Kidney tubule cell (primary cell): Measurements from ENCODE around the gene GRPEL1.
A peak's percentile ranks its signal among the peaks of the same experiment; 100 is the strongest.

Experiments
- DNase-seq: peaks from one replicate; pipeline ENCODE4 v3.0.0-alpha.2; 2018; ENCODE audit warnings: low spot score

The GRPEL1 gene

GRCh38 chr4:7023901-7024300 is 44.0 kb downstream of the GRPEL1 start:
- no peak for DNase-seq

GRCh38 chr4:7023486-7023885 is 44.4 kb downstream of the GRPEL1 start:
- DNase-seq, result no peak

GRCh38 chr4:7021930-7022664 is 45.8 kb downstream of the GRPEL1 start:
- DNase-seq, result peak; percentile 99

DNA sequence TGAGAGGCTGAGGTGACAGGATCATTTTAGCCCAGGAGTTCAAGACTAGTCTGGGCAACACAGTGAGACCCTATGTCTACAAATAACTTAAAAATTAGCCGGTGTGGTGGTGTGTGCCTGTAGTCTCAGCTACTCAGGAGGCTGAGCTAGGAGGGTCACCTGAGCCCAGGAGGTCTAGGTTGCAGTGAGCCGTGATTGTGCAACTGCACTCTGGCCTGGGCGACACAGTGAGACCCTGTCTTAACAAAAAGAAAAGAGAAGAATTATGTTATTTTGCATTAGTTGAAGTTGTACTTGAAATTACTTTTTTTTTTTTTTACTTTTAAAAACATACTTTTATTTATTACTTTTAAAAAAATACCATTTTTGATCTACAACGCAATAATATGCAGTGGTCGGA is 46.5 kb downstream of the GRPEL1 start:
- DNase-seq, result no peak

- DNase-seq, result no peak
Measured at GRCh38 chr4:7020856-7021255, 47.0 kb downstream of the GRPEL1 start.

DNA sequence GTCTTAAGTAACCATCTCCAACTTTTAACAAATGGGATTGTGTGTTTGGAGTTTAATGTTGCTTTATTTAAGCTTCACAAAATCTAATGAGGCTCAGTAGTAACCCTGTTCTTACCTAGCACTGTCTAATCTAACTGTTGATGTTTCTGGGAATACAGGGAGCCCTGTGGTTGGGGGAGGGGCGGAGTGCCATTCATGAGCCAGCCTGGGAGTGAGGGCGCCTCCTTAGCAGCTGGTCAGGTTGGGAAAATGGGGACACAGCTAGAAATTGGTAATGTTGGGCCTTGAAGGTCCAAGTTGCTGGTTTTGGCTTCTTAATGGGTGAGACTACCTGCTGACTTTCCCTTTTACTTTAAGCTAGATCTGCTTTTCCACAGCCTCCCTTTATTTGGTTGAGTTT is 47.6 kb downstream of the GRPEL1 start:
- DNase-seq, result no peak

- no peak for DNase-seq
Measured at GRCh38 chr4:7019367-7019766, 48.5 kb downstream of the GRPEL1 start.

DNA sequence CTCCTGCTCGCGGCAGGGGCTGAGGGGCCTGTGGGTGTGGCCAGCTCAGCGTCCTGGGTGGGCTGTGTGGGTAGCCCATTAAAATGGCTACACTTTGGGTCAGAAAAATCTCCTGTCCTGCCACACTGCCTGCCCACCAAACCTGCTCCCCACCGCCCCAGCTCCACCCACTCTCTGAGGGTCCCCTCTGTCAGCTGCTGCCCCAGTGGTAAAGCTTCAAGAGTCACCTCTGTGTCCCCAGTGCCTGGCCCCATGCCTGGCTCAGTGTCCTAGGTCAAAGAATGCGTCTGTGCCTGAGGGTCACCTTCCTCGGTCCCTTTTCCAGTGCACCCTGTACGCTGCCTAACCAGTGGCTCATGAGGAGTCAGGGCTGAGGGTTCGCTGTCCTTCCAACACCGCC is 49.6 kb downstream of the GRPEL1 start:
- no peak for DNase-seq

DNA sequence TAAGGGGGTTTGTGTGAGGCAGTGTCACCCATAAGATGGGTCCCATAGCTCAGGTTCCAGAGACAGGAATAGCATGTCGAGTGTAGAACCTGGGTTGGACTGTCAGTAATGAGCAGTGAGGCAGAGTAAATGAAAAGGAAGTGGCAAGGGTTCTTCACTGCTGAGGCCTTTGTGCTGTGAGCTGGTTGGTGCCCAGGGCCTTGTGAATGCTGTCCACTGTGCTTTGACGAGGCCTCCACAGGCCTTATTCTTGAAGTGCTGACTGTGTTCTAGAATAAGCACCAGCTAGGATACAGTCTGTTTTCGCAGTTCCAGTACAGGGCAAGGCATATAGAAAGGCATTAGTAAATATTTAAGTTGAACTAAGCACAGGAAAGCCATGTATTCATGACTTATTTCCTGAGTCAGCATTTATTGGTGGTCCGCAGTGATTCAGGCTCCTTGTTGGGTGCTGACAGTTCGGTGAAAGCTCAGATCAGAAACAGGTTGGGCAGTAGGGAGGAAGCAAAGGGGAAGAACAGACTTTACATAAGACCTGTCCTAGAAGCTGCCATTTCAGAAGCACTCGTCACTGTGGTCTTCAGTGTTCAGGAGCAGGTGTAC is 50.3 kb downstream of the GRPEL1 start:
- DNase-seq, result no peak

- no peak for DNase-seq
Measured at GRCh38 chr4:7016512-7016911, 51.4 kb downstream of the GRPEL1 start.

- no peak for DNase-seq
Measured at GRCh38 chr4:7016086-7016485, 51.8 kb downstream of the GRPEL1 start.

DNA sequence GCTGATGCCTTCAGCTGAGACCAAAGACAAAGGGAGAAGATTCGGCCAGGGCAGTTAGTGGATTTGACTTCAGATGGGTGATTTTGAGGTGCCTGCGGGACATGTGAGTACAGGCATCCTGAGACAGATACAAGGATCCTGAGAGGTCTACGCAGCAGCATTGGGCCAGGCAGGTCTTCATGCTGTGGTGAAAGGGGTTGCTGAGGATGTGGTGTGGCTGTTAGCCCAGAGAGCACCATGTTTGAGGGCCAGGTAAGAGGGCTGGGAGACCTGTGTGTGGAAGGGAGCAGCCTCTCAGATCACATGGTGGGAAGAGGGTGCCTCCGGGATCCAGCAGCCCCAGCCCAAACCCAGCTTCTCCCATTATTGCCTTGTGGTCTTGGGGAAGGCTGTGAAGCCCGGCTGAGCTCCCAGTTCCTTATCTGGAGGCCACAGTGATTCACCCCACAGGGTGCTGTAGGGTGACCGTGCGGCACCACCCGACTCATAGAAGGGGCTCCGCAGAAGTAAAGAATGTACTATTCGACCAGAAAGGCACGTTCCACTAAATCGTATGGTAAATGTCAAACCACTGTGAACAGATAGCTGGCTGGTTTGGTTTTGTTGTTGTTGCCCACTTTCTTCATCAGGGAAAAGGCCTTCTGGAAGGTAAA is 52.4 kb downstream of the GRPEL1 start:
- no peak for DNase-seq

- no peak for DNase-seq
Measured at GRCh38 chr4:7014815-7015214, 53.0 kb downstream of the GRPEL1 start.

DNA sequence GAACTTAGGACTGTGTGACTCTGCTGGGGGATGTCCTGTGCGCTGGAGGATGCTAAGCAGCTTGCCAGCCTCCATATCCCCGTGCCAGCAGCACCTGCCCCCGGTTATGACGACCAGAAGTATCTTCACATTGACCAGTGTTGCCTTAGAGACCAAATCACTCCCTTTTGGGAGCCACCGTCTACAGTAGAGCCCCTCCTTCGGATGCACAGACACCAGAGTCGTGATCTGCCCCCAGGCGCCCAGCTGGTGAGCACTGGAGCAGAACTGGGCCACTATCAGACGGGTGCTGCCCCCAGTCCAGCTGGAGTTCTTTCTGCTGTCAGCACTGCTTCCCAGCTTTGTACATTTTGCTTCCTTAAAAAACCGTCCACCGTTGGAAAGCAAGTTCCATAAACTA is 54.7 kb downstream of the GRPEL1 start:
- DNase-seq, result no peak

DNA sequence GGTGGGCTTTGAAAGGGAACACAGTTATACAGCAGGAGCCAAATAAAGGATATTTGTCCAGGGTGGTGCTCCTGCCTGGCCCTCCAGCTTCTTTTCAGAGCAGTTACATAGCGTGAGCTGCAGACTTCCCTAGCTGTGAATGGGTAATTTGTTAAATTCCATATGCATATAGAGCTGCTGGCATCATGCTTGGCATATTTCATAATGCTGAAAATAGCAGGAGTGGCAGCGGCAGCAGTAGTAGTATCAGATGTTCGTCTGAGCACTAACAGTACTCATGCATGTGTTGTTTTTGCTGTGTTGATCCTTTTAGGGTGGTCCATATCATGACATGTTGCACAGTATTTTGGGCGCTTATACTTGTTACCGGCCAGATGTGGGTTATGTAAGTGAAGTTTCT is 58.3 kb downstream of the GRPEL1 start:
- no peak for DNase-seq
